Stimulated activated CD4-positive, alpha-beta T cell treated with anti-CD3 and anti-CD28 coated beads, Interleukin-1b, Interleukin-23, amount 100 ng/mL, for 48 hours (primary cell): ENCODE results near the gene WASL.
"Not testable (repeated sequence)": the region's sequence is repeated elsewhere in the genome, so short reads cannot be mapped to it uniquely, and the experiment has no call there.

Experiments used
- DNase-seq: peaks from one replicate; pipeline ENCODE4 v3.0.0-alpha.2; 2020

Gene WASL

GRCh38 chr7:123656544-123657303, 92.1 kb downstream of the WASL start:
- no peak for DNase-seq

- DNase-seq = no peak
These were observed 93.2 kb downstream of the WASL start, which contains the start of gene LMOD2 for GRCh38 chr7:123655614-123656013. LMOD2 (plus strand) TSS chr7:123655866; CDS start chr7:123655964, 98 bp downstream.

- DNase-seq = no peak
These were observed 95.6 kb downstream of the WASL start for GRCh38 chr7:123653162-123653561.

GRCh38 chr7:123652406-123652805, 96.4 kb downstream of the WASL start:
- no peak for DNase-seq

GRCh38 chr7:123650595-123650994, 98.2 kb downstream of the WASL start:
- DNase-seq = no peak

GRCh38 chr7:123649964-123650363, 98.8 kb downstream of the WASL start:
- DNase-seq = no peak

- no peak for DNase-seq
These were observed 101.6 kb downstream of the WASL start for GRCh38 chr7:123647106-123647730.

- no peak for DNase-seq
These were observed 103.3 kb downstream of the WASL start for GRCh38 chr7:123645516-123645915.

GRCh38 chr7:123643495-123644441, 105.0 kb downstream of the WASL start:
- no peak for DNase-seq

GRCh38 chr7:123641901-123642300, 106.9 kb downstream of the WASL start:
- DNase-seq = no peak

GRCh38 chr7:123640583-123640982, 108.2 kb downstream of the WASL start:
- DNase-seq = no peak

GRCh38 chr7:123639631-123640030, 109.2 kb downstream of the WASL start:
- no peak for DNase-seq

GRCh38 chr7:123637878-123638277, 110.9 kb downstream of the WASL start:
- DNase-seq = no peak

- DNase-seq = no peak
These were observed 111.6 kb downstream of the WASL start for GRCh38 chr7:123637203-123637602.

GRCh38 chr7:123635551-123636359, 113.0 kb downstream of the WASL start:
- no peak for DNase-seq

GRCh38 chr7:123634011-123634573, 114.7 kb downstream of the WASL start:
- DNase-seq = not testable (repeated sequence)

GRCh38 chr7:123633553-123633952, 115.2 kb downstream of the WASL start:
- DNase-seq = no peak

GRCh38 chr7:123632808-123633207, 116.0 kb downstream of the WASL start:
- DNase-seq = no peak
